HuH-7 (cell line): ENCODE measurements around the gene REN.

Experiments used
- DNase-seq: peaks from one replicate; pipeline ENCODE4 v3.0.0; 2011; ENCODE audit warnings: low spot score

The REN gene

GRCh38 chr1:204190212-204191211, 24.4 kb upstream of the REN start:
- peak; percentile 63 for DNase-seq

DNA sequence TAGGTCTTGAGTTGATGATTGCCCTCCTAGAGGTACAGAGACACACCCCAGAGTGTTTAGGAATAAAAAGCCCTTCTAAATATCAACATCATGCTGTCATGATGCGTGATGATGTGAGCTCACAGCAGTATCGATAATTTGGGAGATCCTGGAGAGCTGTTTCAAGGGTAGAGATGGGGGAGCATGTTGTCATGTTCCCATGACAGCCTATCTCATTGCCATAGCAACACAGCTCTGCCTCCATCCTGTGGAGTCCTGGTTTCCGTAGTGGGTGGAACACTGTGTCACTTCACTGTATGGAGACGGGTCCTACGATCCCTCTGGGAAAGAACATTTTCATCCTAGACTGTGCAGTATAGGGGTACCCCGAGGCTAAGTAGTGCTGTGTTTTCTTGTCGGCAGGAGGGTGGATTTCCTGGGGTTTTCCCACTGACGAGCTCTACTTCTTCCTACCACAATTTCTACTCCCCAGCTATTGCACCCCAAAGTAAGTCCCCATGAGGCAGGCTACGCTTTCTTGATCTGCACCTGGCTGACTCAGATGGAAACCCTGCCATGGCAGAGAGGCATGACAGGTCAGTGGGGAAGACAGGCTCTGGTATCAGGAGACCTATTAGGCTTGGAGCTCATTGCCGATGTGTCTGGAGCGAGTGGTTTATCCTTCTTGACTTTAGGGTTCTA, 23.0 kb upstream of the REN start:
- no peak for DNase-seq

DNA sequence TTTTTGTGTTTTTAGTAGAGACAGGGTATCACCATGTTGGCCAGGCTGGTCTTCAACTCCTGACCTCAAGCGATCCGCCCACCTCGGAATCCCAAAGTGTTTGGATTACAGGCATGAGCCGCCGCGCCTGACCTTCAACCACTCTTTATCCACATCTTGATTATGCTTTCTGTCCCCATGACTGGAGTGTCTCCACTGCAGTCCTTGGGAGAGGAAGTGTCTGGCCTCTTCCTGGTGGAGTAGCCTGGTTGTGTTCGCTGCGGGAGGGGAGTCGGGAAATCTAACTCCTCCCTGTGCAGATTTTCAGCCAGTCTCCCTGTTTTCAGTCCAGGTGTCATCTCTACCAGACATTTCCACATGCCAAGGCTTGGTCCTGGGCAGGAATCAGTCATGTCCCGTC, 20.5 kb upstream of the REN start:
- no peak for DNase-seq

- DNase-seq, result no peak
Observed at GRCh38 chr1:204181116-204181515, 15.0 kb upstream of the REN start.

DNA sequence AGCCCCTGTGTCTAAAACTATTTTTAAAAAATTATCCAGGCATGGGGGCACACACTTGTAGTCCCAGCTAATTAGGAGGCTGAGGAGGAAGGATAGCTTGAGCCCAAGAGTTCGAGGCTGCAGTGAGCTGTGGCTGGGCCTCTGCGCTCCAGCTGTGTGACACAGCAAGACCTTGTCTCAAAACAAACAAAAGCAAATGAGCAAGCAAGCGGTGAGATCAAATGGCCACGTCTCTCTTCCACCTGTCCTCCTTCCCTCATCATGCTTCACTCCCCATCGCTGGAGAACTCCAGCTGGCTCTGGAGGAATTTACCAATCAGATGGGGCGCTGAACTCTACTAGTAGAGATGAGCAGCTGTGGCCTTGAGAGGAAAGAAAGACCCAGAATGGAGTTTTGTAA, 14.0 kb upstream of the REN start:
- DNase-seq, result no peak

- DNase-seq, result no peak
Observed at GRCh38 chr1:204178487-204179281, 12.5 kb upstream of the REN start.

GRCh38 chr1:204177133-204177532, 11.0 kb upstream of the REN start:
- no peak for DNase-seq

- no peak for DNase-seq
Observed at GRCh38 chr1:204176049-204176448, 9.9 kb upstream of the REN start.

GRCh38 chr1:204174958-204175357, 8.8 kb upstream of the REN start:
- DNase-seq, result no peak

DNA sequence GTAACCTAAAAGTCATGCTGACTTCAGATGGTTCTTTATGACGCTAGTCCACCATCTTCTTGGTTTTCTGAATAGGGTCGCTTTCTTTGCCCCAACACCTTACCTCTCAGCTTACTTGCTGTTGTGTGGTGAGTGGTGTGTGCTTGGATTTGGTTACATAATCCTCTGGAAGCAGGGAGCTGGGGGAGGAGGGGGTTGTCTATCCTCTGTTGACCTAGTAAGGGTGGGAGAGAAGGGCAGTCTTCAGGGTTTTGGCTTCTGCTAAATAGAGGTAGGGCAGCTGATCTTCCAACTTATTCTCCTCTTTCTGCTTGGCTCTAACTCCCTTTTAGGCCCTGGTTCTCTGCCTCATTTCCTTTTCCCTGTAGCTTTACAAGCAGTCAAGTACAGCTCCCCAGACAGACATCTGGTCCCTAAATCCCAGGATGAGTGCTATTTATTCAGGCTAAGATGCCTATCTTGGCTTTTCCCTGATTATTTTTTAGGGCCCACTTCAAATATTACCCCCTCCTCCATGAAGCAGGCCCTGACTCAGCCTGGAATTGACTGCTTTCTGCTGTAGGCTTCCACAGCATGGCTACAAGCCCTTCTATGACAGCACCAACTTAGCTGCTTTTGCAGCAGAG, 6.4 kb upstream of the REN start:
- no peak for DNase-seq

GRCh38 chr1:204171751-204172178, 5.6 kb upstream of the REN start:
- DNase-seq, result no peak

- no peak for DNase-seq
Observed at GRCh38 chr1:204170494-204171155, 4.5 kb upstream of the REN start.

DNA sequence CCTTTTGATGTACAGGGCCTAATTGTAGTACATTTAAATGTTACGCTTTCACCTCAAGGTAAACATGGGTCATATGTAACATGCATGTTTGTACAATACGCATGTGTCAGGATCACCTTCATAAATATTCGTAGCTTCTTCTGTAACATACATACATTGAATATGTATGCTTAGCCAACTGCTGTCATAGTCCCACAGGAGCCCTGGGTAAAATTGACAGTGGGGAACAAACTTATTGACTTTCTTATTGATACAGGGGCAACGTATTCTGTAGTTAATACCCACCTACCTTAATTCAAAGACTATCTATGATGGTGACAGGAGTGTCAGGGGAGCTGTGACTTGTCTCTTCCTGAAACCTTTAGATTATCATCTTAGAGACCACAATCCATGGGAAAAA, 3.7 kb upstream of the REN start:
- DNase-seq, result no peak

- DNase-seq, result no peak
Observed at GRCh38 chr1:204167730-204168129, 1.6 kb upstream of the REN start.

- DNase-seq, result peak; percentile 93
Observed at GRCh38 chr1:204162494-204163074, 3.6 kb downstream of the REN start.

DNA sequence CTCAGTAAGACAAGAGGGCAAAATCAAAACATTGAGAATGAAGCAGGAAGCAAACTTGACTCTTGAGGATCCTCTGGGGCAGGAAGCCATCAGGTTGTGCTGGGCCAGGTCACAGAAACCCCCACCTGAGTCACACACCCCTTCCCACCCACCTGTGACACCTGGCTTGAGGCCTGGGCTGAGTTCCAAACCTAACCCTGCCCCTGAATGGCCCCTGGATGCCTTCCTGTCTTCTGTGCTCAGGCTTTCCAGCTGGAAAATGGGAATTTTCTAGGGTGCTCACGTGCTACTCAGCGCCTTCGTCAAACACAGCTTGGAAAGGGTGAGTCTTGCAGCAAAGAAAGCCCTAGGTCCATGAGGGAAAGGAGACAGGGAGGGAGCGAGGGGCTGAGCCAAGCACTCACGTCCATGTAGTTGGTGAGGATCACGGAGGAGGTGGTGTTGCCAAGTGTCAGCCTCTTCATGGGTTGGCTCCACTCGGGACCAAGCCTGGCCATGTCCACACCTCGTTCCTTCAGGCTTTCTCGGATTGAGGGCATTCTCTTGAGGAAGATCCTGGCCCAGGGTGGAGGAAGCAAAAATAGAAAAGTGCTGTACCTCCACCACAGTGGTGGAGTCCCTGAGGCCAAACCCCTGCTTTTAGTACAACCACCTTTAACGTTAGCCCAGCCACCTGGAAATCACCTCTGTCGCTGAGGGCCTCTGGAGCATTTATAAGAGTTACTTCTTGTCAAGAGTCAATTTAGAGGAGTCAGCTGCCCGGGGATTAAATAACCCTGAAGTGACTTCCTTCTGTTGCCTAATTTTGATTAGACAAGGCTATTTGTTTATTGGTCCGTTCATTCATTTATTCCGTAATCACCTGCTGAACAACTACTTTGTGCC, 4.3 kb downstream of the REN start:
- DNase-seq, result no peak

DNA sequence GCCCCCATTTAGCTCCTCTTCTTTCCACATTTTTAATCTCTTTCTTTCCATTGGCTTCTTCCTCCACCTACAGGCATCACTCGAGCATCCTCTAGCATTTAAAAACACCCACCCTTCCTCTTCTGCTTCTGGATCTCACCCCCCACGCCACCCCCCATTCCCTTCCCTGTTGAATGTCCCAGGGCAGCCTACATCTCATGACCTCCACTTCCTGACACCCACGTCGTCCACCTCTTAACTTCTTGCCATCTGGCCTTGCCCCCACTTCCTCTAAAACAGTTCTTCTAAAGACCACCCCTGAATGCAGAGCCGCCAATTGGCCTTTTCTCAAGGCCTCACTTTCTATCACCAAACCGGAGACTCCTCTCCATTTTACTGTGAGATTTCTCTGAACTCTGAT, 8.2 kb downstream of the REN start:
- DNase-seq, result no peak

GRCh38 chr1:204155881-204156280, 10.3 kb downstream of the REN start:
- DNase-seq, result no peak

DNA sequence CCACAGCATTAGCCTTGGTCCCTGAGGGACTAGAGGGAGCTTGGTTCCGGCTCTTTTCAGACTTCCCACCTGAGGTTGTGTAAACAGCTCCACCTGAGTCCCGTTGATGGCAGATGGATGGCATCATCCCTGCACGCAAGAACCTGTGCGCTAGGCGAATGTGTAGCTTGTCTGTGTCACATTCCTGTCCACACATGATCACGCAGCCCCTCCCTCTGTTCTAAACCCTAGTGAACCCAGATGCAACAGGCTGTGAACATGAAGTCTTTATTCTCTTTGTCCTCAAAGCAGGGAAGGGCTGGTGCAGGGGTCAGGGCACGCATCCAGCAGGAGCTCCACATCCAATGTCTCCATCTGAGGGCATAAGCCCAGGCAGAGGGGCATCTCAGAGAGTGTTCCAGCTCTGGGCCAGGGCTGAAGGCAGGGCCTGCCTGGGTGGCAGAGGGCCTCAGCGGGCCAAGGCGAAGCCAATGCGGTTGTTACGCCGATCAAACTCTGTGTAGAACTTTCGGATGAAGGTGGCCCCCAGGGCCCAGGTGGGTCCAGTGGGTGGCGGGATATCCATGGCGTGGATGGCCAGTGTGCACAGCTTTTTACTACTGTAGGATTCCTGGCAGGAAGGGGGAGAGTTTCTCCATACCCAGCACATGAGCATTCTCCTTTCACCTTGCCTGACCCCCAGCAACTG, 11.4 kb downstream of the REN start:
- no peak for DNase-seq
